HepG2 (cell line): ENCODE measurements around the gene SSNA1. TPM values are rescaled to one million over a fixed set of nuclear protein-coding genes. Genes with fewer than 3 reads are reported as not detected.

ENCODE experiments used
- ETV5 ChIP-seq: IDR thresholded peaks from 2 replicates; pipeline ENCODE4 v1.6.1; 2018; ENCODE audit warnings: missing biosample characterization, missing genetic modification reagents, inconsistent platforms, borderline replicate concordance
- FLYWCH1 ChIP-seq: sonication (generic); formaldehyde crosslinking; IDR thresholded peaks from 2 replicates; pipeline ENCODE4 v1.8.1; 2023; ENCODE audit warnings: mild to moderate bottlenecking, missing genetic modification reagents
- HNF4A ChIP-seq: sonication (generic); formaldehyde crosslinking; IDR thresholded peaks from 2 replicates; pipeline ENCODE4 v1.4.0; 2020; ENCODE audit warnings: missing genetic modification reagents
- HNF4G ChIP-seq, 2 experiments: sonication (generic) in 1 of 2; formaldehyde crosslinking in 1 of 2; IDR thresholded peaks; 2 replicates each; pipeline versions ENCODE4 v1.4.0 to v1.6.1; 2011 to 2020; ENCODE audit warnings: borderline replicate concordance in 2 of 2, low read depth in 2 of 2, mild to moderate bottlenecking in 2 of 2, low read length in 1 of 2, missing genetic modification reagents in 1 of 2, moderate library complexity in 1 of 2
- JUNB ChIP-seq: sonication (generic); formaldehyde crosslinking; IDR thresholded peaks from 2 replicates; pipeline ENCODE4 v1.8.0; 2022; ENCODE audit warnings: missing genetic modification reagents, mild to moderate bottlenecking, borderline replicate concordance
- MLX ChIP-seq: IDR thresholded peaks from 2 replicates; pipeline ENCODE4 v1.6.1; 2016
- RNF219 ChIP-seq: sonication (generic); formaldehyde crosslinking; IDR thresholded peaks from 2 replicates; pipeline ENCODE4 v1.5.0; 2020; ENCODE audit warnings: mild to moderate bottlenecking, missing genetic modification reagents
- SMAD9 ChIP-seq: sonication (generic); formaldehyde crosslinking; IDR thresholded peaks from 2 replicates; pipeline ENCODE4 v1.5.1; 2020; ENCODE audit warnings: mild to moderate bottlenecking, missing genetic modification reagents
- SOX5 ChIP-seq: IDR thresholded peaks from 2 replicates; pipeline ENCODE4 v1.6.1; 2016; ENCODE audit warnings: borderline replicate concordance
- ZNF513 ChIP-seq: sonication (generic); formaldehyde crosslinking; conservative IDR thresholded peaks from 2 replicates; pipeline ENCODE4 v1.5.0; 2020; ENCODE audit warnings: missing genetic modification reagents
- polyA plus RNA-seq, 8 experiments: library from polyadenylated mRNA; depleted of rRNA in 3 of 8; stranded (reverse) in 7 of 8; unstranded in 1 of 8; fragments of >200 nt; fragmentation: Illumina TruSeq in 4 of 8; extraction: Trizol in 4 of 8; gene quantifications; 2 replicates each; pipeline versions ENCODE4 v1.2.1 to v1.2.3, GENCODE V29; 2011 to 2016; ENCODE audit warnings: low read depth in 4 of 8, missing spikeins in 1 of 8, mixed read lengths in 1 of 8; ENCODE audit not compliant: insufficient read depth in 1 of 8
- total RNA-seq, 5 experiments: library from RNA; depleted of rRNA; stranded (reverse); fragments of >200 nt; fragmentation: Illumina TruSeq; extraction: Trizol; gene quantifications; 2 replicates each; pipeline ENCODE4 v1.2.3, GENCODE V29; 2016; ENCODE audit warnings: low read depth in 1 of 5
- TF ChIP-seq, protein P1 (sequence below): sonication (generic); formaldehyde crosslinking; IDR thresholded peaks from 2 replicates; pipeline ENCODE4 v1.4.0; 2020; ENCODE audit warnings: mild to moderate bottlenecking, missing genetic modification reagents
- TF ChIP-seq, protein P2 (sequence below): sonication (generic); formaldehyde crosslinking; IDR thresholded peaks from 2 replicates; pipeline ENCODE4 v1.8.0; 2022; ENCODE audit warnings: mild to moderate bottlenecking, missing genetic modification reagents; ENCODE audit not compliant: insufficient replicate concordance
- TF ChIP-seq, protein P3 (sequence below): sonication (generic); formaldehyde crosslinking; IDR thresholded peaks from 2 replicates; pipeline ENCODE4 v1.4.0; 2020; ENCODE audit warnings: missing genetic modification reagents, borderline replicate concordance

Gene SSNA1
- total and polyA plus RNA-seq, 2 of the 13 experiments (the other 11 are each of a cell fraction or from before 2014, with no cell fraction given): 35.9 to 49.4 TPM

DNA sequence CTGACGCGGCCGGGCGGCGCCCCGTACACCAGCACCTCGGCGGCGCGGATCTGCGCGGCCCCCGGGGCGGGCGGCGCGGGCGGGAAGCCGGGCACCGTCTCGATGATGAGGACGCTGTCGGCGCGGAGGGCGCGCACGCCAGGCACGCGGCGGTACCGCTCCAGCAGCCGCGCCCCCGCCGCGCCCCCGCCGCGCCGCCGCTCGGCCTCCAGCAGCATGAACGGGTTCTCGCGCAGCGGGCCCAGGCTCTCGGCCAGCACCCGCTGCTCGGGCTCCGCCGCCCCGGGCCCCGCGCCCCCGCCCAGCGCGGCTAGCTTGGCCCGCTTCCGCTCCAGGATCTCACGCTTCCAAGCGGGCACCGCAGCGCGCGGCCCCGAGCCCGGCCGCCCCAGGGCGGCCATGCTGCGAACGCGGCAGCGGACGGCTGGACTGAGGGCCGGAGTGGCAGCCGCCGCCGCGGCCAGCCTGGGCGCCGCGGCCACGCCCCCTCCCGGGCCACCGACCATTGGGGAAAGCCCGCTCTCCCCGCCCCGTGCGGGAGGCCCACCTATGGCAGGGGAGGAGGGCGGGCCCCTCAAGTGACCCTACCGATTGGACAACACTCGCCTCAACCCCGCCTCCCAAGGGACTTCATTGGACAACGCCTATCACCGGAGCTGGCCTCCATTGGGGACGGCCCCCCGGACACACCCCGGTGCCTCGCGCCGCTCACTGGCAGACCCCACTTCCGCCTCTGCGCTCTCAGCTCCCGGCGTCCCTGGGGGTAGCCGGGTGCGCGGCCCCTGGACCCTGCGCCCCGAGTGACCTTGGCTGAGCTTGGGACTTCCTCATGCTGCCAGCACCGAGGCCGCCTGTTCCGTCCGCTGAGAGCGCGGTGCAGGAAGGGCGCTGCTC is 12.1 kb downstream of the SSNA1 start, which contains the start of gene TPRN (continued):
- TF ChIP-seq HNF4A (CRISPR knock-in tag) (peak; percentile 96), ZNF513 (CRISPR knock-in tag) (no peak), RNF219 (CRISPR knock-in tag) (no peak), JUNB (no peak), SMAD9 (no peak), MLX (CRISPR knock-in tag) (peak; percentile 66; the same call in 1 of the 2 replicates), FLYWCH1 (no peak), SOX5 (CRISPR knock-in tag) (no peak), HNF4G (IDR thresholded peaks at IDR 0.05; ENCODE audit: borderline replicate concordance, low read depth, low read length) (peak; percentile 88), HNF4G (CRISPR knock-in tag; IDR thresholded peaks at IDR 0.05; ENCODE audit: borderline replicate concordance, low read depth) (peak; percentile 94), ETV5 (CRISPR knock-in tag) (peak; percentile 91)
- TF ChIP-seq, protein P1, sequence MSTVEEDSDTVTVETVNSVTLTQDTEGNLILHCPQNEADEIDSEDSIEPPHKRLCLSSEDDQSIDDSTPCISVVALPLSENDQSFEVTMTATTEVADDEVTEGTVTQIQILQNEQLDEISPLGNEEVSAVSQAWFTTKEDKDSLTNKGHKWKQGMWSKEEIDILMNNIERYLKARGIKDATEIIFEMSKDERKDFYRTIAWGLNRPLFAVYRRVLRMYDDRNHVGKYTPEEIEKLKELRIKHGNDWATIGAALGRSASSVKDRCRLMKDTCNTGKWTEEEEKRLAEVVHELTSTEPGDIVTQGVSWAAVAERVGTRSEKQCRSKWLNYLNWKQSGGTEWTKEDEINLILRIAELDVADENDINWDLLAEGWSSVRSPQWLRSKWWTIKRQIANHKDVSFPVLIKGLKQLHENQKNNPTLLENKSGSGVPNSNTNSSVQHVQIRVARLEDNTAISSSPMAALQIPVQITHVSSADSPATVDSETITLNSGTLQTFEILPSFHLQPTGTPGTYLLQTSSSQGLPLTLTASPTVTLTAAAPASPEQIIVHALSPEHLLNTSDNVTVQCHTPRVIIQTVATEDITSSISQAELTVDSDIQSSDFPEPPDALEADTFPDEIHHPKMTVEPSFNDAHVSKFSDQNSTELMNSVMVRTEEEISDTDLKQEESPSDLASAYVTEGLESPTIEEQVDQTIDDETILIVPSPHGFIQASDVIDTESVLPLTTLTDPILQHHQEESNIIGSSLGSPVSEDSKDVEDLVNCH (CRISPR knock-in tag): no peak
- TF ChIP-seq, protein P2, sequence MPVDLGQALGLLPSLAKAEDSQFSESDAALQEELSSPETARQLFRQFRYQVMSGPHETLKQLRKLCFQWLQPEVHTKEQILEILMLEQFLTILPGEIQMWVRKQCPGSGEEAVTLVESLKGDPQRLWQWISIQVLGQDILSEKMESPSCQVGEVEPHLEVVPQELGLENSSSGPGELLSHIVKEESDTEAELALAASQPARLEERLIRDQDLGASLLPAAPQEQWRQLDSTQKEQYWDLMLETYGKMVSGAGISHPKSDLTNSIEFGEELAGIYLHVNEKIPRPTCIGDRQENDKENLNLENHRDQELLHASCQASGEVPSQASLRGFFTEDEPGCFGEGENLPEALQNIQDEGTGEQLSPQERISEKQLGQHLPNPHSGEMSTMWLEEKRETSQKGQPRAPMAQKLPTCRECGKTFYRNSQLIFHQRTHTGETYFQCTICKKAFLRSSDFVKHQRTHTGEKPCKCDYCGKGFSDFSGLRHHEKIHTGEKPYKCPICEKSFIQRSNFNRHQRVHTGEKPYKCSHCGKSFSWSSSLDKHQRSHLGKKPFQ (CRISPR knock-in tag): peak; percentile 53
- TF ChIP-seq, protein P3, sequence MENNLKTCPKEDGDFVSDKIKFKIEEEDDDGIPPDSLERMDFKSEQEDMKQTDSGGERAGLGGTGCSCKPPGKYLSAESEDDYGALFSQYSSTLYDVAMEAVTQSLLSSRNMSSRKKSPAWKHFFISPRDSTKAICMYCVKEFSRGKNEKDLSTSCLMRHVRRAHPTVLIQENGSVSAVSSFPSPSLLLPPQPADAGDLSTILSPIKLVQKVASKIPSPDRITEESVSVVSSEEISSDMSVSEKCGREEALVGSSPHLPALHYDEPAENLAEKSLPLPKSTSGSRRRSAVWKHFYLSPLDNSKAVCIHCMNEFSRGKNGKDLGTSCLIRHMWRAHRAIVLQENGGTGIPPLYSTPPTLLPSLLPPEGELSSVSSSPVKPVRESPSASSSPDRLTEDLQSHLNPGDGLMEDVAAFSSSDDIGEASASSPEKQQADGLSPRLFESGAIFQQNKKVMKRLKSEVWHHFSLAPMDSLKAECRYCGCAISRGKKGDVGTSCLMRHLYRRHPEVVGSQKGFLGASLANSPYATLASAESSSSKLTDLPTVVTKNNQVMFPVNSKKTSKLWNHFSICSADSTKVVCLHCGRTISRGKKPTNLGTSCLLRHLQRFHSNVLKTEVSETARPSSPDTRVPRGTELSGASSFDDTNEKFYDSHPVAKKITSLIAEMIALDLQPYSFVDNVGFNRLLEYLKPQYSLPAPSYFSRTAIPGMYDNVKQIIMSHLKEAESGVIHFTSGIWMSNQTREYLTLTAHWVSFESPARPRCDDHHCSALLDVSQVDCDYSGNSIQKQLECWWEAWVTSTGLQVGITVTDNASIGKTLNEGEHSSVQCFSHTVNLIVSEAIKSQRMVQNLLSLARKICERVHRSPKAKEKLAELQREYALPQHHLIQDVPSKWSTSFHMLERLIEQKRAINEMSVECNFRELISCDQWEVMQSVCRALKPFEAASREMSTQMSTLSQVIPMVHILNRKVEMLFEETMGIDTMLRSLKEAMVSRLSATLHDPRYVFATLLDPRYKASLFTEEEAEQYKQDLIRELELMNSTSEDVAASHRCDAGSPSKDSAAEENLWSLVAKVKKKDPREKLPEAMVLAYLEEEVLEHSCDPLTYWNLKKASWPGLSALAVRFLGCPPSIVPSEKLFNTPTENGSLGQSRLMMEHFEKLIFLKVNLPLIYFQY (CRISPR knock-in tag): 0 out of 2 replicates have a peak, but pooled peaks have one; percentile 20
